HepG2 (cell line): Measurements from ENCODE around the gene SGCD. TPM values are rescaled to one million over a fixed set of nuclear protein-coding genes. Genes with fewer than 3 reads are reported as not detected.

Experiments used
- ATAC-seq: fragments of 200-7000 bp; cut with Tn5 transposase; 3 replicates; pipeline ENCODE4 v1.9.1; 2020; ENCODE audit warnings: mild to moderate bottlenecking, moderate library complexity
- BruUV-seq: library from RNA; stranded (reverse); fragments of 400-500 nt; replicated peaks from 2 replicates; lab custom pipeline; 2021; lab: Mats Ljungman, UMichigan
- CTCF ChIA-PET: fragments of 300-600 bp; formaldehyde crosslinking; extraction: SDS; loops from one replicate; lab custom pipeline; 2021; ENCODE audit warnings: low total read pairs, inconsistent platforms, low intra/inter-chr PET ratio; lab: Yijun Ruan, JAX
- POLR2A ChIA-PET: fragments of 350-600 bp; sonication (Branson Sonifier 250); formaldehyde crosslinking; loops from one replicate; lab custom pipeline; 2020; ENCODE audit warnings: antibody characterized with exemption, inconsistent platforms; lab: Yijun Ruan, JAX
- DNase-seq: peaks from one replicate; pipeline ENCODE4 v3.0.0-alpha.2; 2015; ENCODE audit warnings: low spot score
- FAIRE-seq: peaks from 3 replicates; lab custom pipeline; 2011; peaks lifted over from hg19 to GRCh38; lab: Jason Lieb, UNC
- H2AFZ ChIP-seq: one replicate; pipeline ENCODE4 v1.6.1; 2011; ENCODE audit warnings: low read length, inconsistent platforms
- H3K27ac ChIP-seq: fragments of 300-600 bp; 3 replicates; pipeline ENCODE4 v1.8.0; 2011; ENCODE audit warnings: mixed run types, mild to moderate bottlenecking, mixed read lengths, low read length, inconsistent platforms; ENCODE audit not compliant: insufficient read depth; ENCODE audit errors: extremely low read length
- H3K27me3 ChIP-seq, 2 experiments: fragments of 200-600 bp in 1 of 2; 2 replicates in 1 of 2; 3 replicates in 1 of 2; pipeline versions ENCODE4 v1.6.0 to v1.8.0; 2011; ENCODE audit warnings: low read length in 2 of 2, mild to moderate bottlenecking in 2 of 2, moderate library complexity in 2 of 2, inconsistent platforms in 1 of 2; ENCODE audit not compliant: insufficient read depth in 2 of 2, control insufficient read depth in 1 of 2
- H3K36me3 ChIP-seq, 2 experiments: fragments of 200-600 bp in 1 of 2; replicated peaks in 1 of 2; 2 replicates in 1 of 2; 3 replicates in 1 of 2; pipeline versions ENCODE4 v1.5.1 to v1.8.0; 2011; ENCODE audit warnings: low read length in 2 of 2, inconsistent platforms in 1 of 2; ENCODE audit not compliant: insufficient read depth in 2 of 2, control insufficient read depth in 1 of 2
- H3K4me1 ChIP-seq: 2 replicates; pipeline ENCODE4 v1.5.1; 2012; ENCODE audit warnings: low read length, inconsistent platforms; ENCODE audit not compliant: insufficient read depth
- H3K4me2 ChIP-seq: 2 replicates; pipeline ENCODE4 v1.6.0; 2011; ENCODE audit warnings: low read depth, low read length, inconsistent platforms
- H3K4me3 ChIP-seq, 3 experiments: fragments of 200-600 bp in 1 of 3; sonication (generic), shearing (Covaris generic) in 1 of 3; replicated peaks in 1 of 3; 2 replicates each; pipeline ENCODE4 v1.5.1; 2011 to 2016; ENCODE audit warnings: low read length in 3 of 3, inconsistent platforms in 2 of 3, low read depth in 2 of 3, mild to moderate bottlenecking in 2 of 3, control low read depth in 1 of 3, mixed read lengths in 1 of 3; ENCODE audit not compliant: insufficient read depth in 1 of 3
- H3K79me2 ChIP-seq: one replicate; pipeline ENCODE4 v1.6.1; 2011; ENCODE audit warnings: low read length, inconsistent platforms; ENCODE audit not compliant: insufficient read depth
- H3K9ac ChIP-seq: 2 replicates; pipeline ENCODE4 v1.6.0; 2011; ENCODE audit warnings: mild to moderate bottlenecking, low read depth, low read length, inconsistent platforms; ENCODE audit not compliant: insufficient read depth
- H3K9me3 ChIP-seq: 2 replicates; pipeline ENCODE4 v1.5.1; 2012; ENCODE audit warnings: mild to moderate bottlenecking, low read length
- H4K20me1 ChIP-seq: 2 replicates; pipeline ENCODE4 v1.6.0; 2011; ENCODE audit warnings: inconsistent platforms, mild to moderate bottlenecking, low read length, moderate library complexity; ENCODE audit not compliant: insufficient read depth
- MAZ ChIP-seq, 2 experiments: sonication (generic) in 1 of 2; formaldehyde crosslinking in 1 of 2; IDR thresholded peaks; 2 replicates each; pipeline versions ENCODE4 v1.5.0 to v1.6.1; 2012 to 2020; ENCODE audit warnings: low read depth in 2 of 2, mild to moderate bottlenecking in 2 of 2, borderline replicate concordance in 1 of 2, improper control_type of control experiment in 1 of 2, low read length in 1 of 2, missing genetic modification reagents in 1 of 2, moderate library complexity in 1 of 2
- MZF1 ChIP-seq: sonication (generic); formaldehyde crosslinking; IDR thresholded peaks from 2 replicates; pipeline ENCODE4 v1.8.1; 2023; ENCODE audit warnings: mild to moderate bottlenecking, missing genetic modification reagents, borderline replicate concordance
- SUZ12 ChIP-seq: fragments of 150-350 bp; IDR thresholded peaks from 2 replicates; pipeline ENCODE4 v1.6.1; 2014; ENCODE audit warnings: low read depth, low read length
- ZC3H13 ChIP-seq: sonication (generic); formaldehyde crosslinking; IDR thresholded peaks from 2 replicates; pipeline ENCODE4 v1.8.1; 2023; ENCODE audit warnings: mild to moderate bottlenecking, missing genetic modification reagents, moderate library complexity
- ZSCAN12 ChIP-seq: sonication (generic); formaldehyde crosslinking; IDR thresholded peaks from 2 replicates; pipeline ENCODE4 v1.9.0; 2021; ENCODE audit warnings: mild to moderate bottlenecking, missing genetic modification reagents
- WGBS: methylation state at CpG from one replicate; pipeline ENCODE4 v1.1.6; 2017; ENCODE audit warnings: low lambda C conversion rate; 5-methylcytosine and 5-hydroxymethylcytosine counted together
- in situ Hi-C: cut with HindIII; loops from 2 replicates; pipeline ENCODE4 v1.10.0; 2017; ENCODE audit warnings: low pct_unique_long_range_greater_than_20kb; ENCODE audit not compliant: extremely low pct_ligation_motif_present
- intact Hi-C: fragments of 100-400 bp; cut with micrococcal nuclease; formaldehyde crosslinking; loops from one replicate; pipeline ENCODE4 v1.10.0; 2022; ENCODE audit not compliant: unreplicated experiment
- polyA plus RNA-seq, 8 experiments: library from polyadenylated mRNA; depleted of rRNA in 3 of 8; stranded (reverse) in 7 of 8; unstranded in 1 of 8; fragments of >200 nt; fragmentation: Illumina TruSeq in 4 of 8; extraction: Trizol in 4 of 8; gene quantifications; 2 replicates each; pipeline versions ENCODE4 v1.2.1 to v1.2.3, GENCODE V29; 2011 to 2016; ENCODE audit warnings: low read depth in 4 of 8, missing spikeins in 1 of 8, mixed read lengths in 1 of 8; ENCODE audit not compliant: insufficient read depth in 1 of 8
- total RNA-seq, 5 experiments: library from RNA; depleted of rRNA; stranded (reverse); fragments of >200 nt; fragmentation: Illumina TruSeq; extraction: Trizol; gene quantifications; 2 replicates each; pipeline ENCODE4 v1.2.3, GENCODE V29; 2016; ENCODE audit warnings: low read depth in 1 of 5
- TF ChIP-seq, protein P1 (sequence below): fragments of 450-650 bp; IDR thresholded peaks from 2 replicates; pipeline ENCODE4 v1.6.1; 2017; ENCODE audit warnings: mild to moderate bottlenecking
- TF ChIP-seq, protein P2 (sequence below): sonication (generic); formaldehyde crosslinking; IDR thresholded peaks from 2 replicates; pipeline ENCODE4 v1.5.1; 2020; ENCODE audit warnings: missing genetic modification reagents, mild to moderate bottlenecking, borderline replicate concordance

The SGCD gene
- total and polyA plus RNA-seq, 2 of the 13 experiments (the other 11 are each of a cell fraction or from before 2014, with no cell fraction given), result not detected

DNA sequence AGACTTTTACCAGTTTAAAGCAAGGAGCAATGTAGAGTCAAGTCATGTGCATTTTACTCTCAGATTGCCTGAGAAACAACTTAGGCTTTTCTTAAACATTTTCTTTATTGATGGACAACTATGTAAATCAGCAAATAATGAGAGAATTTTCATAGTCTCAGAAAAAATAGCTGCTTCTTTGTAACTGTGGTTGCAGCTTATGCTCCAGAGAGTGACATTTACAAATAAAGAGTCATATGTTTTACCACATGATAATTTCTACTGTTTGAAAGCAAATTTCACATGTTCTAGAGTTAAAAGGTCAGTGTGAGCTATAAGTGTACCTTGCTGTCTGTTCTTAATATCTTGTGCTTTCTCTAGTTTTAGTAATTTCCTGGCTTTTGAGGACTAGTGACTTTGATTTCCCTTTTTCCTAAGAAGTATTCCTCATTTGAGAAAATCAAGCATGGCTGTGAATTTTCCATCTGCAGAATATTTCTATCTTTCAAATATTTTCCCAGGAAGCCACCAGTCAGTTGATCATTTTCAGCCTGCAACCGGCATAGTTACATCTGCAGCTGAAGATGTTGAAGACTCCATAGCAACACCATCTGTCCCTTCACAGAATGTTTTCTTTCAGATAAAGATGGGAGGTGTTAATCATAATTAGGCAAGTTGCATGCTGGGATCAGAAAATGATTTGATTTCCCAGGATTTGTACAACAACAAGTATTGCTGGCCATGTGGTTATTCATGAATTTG, 229.9 kb downstream of the SGCD start:
- Histone ChIP-seq H3K9ac (no peak overlapping the region), H3K4me3 (no peak overlapping the region), H2AFZ (no peak overlapping the region), H3K4me2 (no peak overlapping the region), H3K4me1 (no peaks in the 10 kb centered on the region), H3K27me3 (no peaks in the 10 kb centered on the region), H4K20me1 (no peaks in the 10 kb centered on the region), H3K36me3 (no peaks in the 10 kb centered on the region), H3K9me3 (no peaks in the 10 kb centered on the region), H3K27ac (no peak overlapping the region), H3K79me2 (no peaks in the 10 kb centered on the region)
- ChIA-PET CTCF (no interaction called here), POLR2A (no interaction called here)
- no TSS peak for BruUV-seq
- in situ Hi-C loops, result no loop called here
- intact Hi-C loops, result no loop called here
- DNase-seq (no peak), FAIRE-seq (no peak), ATAC-seq (no peak)
- WGBS, result 61% methylated on average over 1 of the region's 1 CpG
- no peak for TF ChIP-seq ZSCAN12 (CRISPR knock-in tag)
- no peak for TF ChIP-seq SUZ12
- TF ChIP-seq, protein P1, sequence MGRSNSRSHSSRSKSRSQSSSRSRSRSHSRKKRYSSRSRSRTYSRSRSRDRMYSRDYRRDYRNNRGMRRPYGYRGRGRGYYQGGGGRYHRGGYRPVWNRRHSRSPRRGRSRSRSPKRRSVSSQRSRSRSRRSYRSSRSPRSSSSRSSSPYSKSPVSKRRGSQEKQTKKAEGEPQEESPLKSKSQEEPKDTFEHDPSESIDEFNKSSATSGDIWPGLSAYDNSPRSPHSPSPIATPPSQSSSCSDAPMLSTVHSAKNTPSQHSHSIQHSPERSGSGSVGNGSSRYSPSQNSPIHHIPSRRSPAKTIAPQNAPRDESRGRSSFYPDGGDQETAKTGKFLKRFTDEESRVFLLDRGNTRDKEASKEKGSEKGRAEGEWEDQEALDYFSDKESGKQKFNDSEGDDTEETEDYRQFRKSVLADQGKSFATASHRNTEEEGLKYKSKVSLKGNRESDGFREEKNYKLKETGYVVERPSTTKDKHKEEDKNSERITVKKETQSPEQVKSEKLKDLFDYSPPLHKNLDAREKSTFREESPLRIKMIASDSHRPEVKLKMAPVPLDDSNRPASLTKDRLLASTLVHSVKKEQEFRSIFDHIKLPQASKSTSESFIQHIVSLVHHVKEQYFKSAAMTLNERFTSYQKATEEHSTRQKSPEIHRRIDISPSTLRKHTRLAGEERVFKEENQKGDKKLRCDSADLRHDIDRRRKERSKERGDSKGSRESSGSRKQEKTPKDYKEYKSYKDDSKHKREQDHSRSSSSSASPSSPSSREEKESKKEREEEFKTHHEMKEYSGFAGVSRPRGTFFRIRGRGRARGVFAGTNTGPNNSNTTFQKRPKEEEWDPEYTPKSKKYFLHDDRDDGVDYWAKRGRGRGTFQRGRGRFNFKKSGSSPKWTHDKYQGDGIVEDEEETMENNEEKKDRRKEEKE, result no peak
- TF ChIP-seq, protein P2, sequence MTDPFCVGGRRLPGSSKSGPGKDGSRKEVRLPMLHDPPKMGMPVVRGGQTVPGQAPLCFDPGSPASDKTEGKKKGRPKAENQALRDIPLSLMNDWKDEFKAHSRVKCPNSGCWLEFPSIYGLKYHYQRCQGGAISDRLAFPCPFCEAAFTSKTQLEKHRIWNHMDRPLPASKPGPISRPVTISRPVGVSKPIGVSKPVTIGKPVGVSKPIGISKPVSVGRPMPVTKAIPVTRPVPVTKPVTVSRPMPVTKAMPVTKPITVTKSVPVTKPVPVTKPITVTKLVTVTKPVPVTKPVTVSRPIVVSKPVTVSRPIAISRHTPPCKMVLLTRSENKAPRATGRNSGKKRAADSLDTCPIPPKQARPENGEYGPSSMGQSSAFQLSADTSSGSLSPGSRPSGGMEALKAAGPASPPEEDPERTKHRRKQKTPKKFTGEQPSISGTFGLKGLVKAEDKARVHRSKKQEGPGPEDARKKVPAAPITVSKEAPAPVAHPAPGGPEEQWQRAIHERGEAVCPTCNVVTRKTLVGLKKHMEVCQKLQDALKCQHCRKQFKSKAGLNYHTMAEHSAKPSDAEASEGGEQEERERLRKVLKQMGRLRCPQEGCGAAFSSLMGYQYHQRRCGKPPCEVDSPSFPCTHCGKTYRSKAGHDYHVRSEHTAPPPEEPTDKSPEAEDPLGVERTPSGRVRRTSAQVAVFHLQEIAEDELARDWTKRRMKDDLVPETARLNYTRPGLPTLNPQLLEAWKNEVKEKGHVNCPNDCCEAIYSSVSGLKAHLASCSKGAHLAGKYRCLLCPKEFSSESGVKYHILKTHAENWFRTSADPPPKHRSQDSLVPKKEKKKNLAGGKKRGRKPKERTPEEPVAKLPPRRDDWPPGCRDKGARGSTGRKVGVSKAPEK (CRISPR knock-in tag), result no peak
- no peak for TF ChIP-seq ZC3H13
- TF ChIP-seq MZF1 (CRISPR knock-in tag), result no peak
- no peak for TF ChIP-seq MAZ (IDR thresholded peaks at IDR 0.05; ENCODE audit: borderline replicate concordance, low read depth, low read length)
- no peak for TF ChIP-seq MAZ (CRISPR knock-in tag; IDR thresholded peaks at IDR 0.05; ENCODE audit: low read depth)
